M059J (cell line): ENCODE data around the gene LRRC37A2. TPM values are rescaled to one million over a fixed set of nuclear protein-coding genes. Genes with fewer than 3 reads are reported as not detected.
"Not testable (repeated sequence)": the region's sequence is repeated elsewhere in the genome, so short reads cannot be mapped to it uniquely, and the experiment has no call there.

ENCODE experiments used
- DNase-seq: peaks from one replicate; pipeline ENCODE4 v3.0.0-alpha.2; 2012; ENCODE audit warnings: low read depth
- total RNA-seq: library from RNA; depleted of rRNA; stranded (reverse); fragments of >200 nt; shearing (Covaris generic); gene quantifications from 2 replicates; pipeline ENCODE4 v1.2.3, GENCODE V29; 2014; rRNA removed

LRRC37A2 gene
- total RNA-seq, 1 experiment from 2014 or later = 3.4 TPM

- not testable (repeated sequence) for DNase-seq
These were observed 86.2 kb downstream of the LRRC37A2 start for GRCh38 chr17:46598344-46598931.

DNA sequence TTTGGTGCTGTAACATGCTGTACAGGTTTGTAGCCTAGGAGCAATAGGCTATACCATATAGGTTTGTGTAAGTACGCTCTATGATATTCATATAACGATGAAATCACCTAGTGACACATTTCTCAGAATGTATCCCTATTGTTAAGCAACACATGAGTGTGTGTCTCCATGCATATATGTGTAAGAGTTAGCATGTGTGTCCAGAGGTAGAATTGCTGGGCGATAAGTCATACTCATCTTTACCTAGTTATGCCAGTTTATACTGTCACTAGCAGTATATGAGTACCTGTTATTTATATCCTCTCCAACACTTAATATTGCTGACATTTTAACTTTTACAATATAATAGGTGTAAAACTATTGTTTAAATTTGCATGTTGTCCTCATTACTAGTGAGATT, 88.5 kb downstream of the LRRC37A2 start:
- not testable (repeated sequence) for DNase-seq

GRCh38 chr17:46603125-46603524, 90.9 kb downstream of the LRRC37A2 start:
- not testable (repeated sequence) for DNase-seq

Other genes with a start within 250 kb of the LRRC37A2 start
- gene LRRC37A, start 217.3 kb upstream of the LRRC37A2 start, total RNA-seq = 0.89 and 1.5 TPM in 2 replicates
- 15.1 and 15.6 TPM in 2 replicates for gene ARL17B, start 150.7 kb upstream of the LRRC37A2 start, total RNA-seq
- gene ARL17A, start 67.2 kb downstream of the LRRC37A2 start, total RNA-seq = 2.1 and 12.3 TPM in 2 replicates
- gene NSF, start 78.2 kb downstream of the LRRC37A2 start, total RNA-seq = 57.4 and 76.7 TPM in 2 replicates